GM18873 (cell line): ENCODE measurements around the gene DLX3.
"Not testable (repeated sequence)": the region's sequence is repeated elsewhere in the genome, so short reads cannot be mapped to it uniquely, and the experiment has no call there.

Source experiments
- ATAC-seq: cut with Tn5 transposase; IDR thresholded peaks from one replicate; pipeline ENCODE4 v1.9.1; 2021; ENCODE audit warnings: mild to moderate bottlenecking, moderate library complexity, moderate number of reproducible peaks; ENCODE audit not compliant: unreplicated experiment, low FRiP score

Gene DLX3

GRCh38 chr17:49995055-49995738, at the start of gene DLX3:
TSS of gene DLX3 (minus strand) at chr17:49995224. CDS start at chr17:49994998, 226 bp downstream.
- ATAC-seq, result no peak

- ATAC-seq, result no peak
These were observed 49.5 kb upstream of the DLX3 start for GRCh38 chr17:50044483-50044882.

- ATAC-seq, result no peak
These were observed 48.5 kb upstream of the DLX3 start for GRCh38 chr17:50043290-50044148.

GRCh38 chr17:50042211-50042610, 47.2 kb upstream of the DLX3 start:
- ATAC-seq, result no peak

- not testable (repeated sequence) for ATAC-seq
These were observed 45.5 kb upstream of the DLX3 start for GRCh38 chr17:50040496-50040895.

GRCh38 chr17:50039058-50039457, 44.0 kb upstream of the DLX3 start:
- no peak for ATAC-seq

GRCh38 chr17:50037321-50038107, 42.5 kb upstream of the DLX3 start:
- ATAC-seq, result no peak

GRCh38 chr17:50036455-50037261, 41.6 kb upstream of the DLX3 start:
- no peak for ATAC-seq

- no peak for ATAC-seq
These were observed 40.9 kb upstream of the DLX3 start for GRCh38 chr17:50035945-50036344.

GRCh38 chr17:50035421-50035879, 40.4 kb upstream of the DLX3 start:
- ATAC-seq, result no peak

- no peak for ATAC-seq
These were observed 39.7 kb upstream of the DLX3 start for GRCh38 chr17:50034498-50035364.

- ATAC-seq, result no peak
These were observed 38.3 kb upstream of the DLX3 start for GRCh38 chr17:50033316-50033715.

- no peak for ATAC-seq
These were observed 34.2 kb upstream of the DLX3 start for GRCh38 chr17:50029185-50029584.

- ATAC-seq, result no peak
These were observed 33.7 kb upstream of the DLX3 start for GRCh38 chr17:50028736-50029120.

- ATAC-seq, result no peak
These were observed 33.1 kb upstream of the DLX3 start for GRCh38 chr17:50027881-50028735.

- no peak for ATAC-seq
These were observed 32.3 kb upstream of the DLX3 start for GRCh38 chr17:50027172-50027880.

GRCh38 chr17:50026837-50027171, 31.8 kb upstream of the DLX3 start:
- ATAC-seq, result no peak
